GM23338 (cell line): ENCODE results near the gene PACS1. TPM values are rescaled to one million over a fixed set of nuclear protein-coding genes. Genes with fewer than 3 reads are reported as not detected.

ENCODE experiments used
- ATAC-seq: fragments of 200-7000 bp; cut with Tn5 transposase; 3 replicates; pipeline ENCODE4 v1.9.1; 2020
- DNase-seq: peaks from one replicate; pipeline ENCODE4 v3.0.0-alpha.2; 2015; ENCODE audit warnings: low spot score
- H2AFZ ChIP-seq: fragments of 200-600 bp; sonication (generic); 2 replicates; pipeline ENCODE4 v1.8.0; 2016; ENCODE audit warnings: antibody characterized with exemption, mild to moderate bottlenecking, moderate library complexity
- H3F3A ChIP-seq: fragments of 200-600 bp; sonication (generic); replicated peaks from 2 replicates; pipeline ENCODE4 v1.8.0; 2017; ENCODE audit warnings: antibody characterized with exemption, mixed run types, low read depth
- H3K27ac ChIP-seq: fragments of 200-600 bp; sonication (generic); 2 replicates; pipeline ENCODE4 v1.6.1; 2016; ENCODE audit warnings: low read depth
- H3K27me3 ChIP-seq: fragments of 200-600 bp; sonication (generic); 2 replicates; pipeline ENCODE4 v1.8.0; 2016; ENCODE audit warnings: mild to moderate bottlenecking, mixed run types, moderate library complexity; ENCODE audit not compliant: insufficient read depth
- H3K36me3 ChIP-seq: fragments of 200-600 bp; sonication (generic); 2 replicates; pipeline ENCODE4 v1.8.0; 2016; ENCODE audit warnings: mild to moderate bottlenecking; ENCODE audit not compliant: insufficient read depth
- H3K4me1 ChIP-seq: fragments of 200-600 bp; sonication (generic); 2 replicates; pipeline ENCODE4 v1.8.0; 2016; ENCODE audit warnings: mild to moderate bottlenecking, moderate library complexity; ENCODE audit not compliant: insufficient read depth
- H3K4me2 ChIP-seq: fragments of 200-600 bp; sonication (generic); 2 replicates; pipeline ENCODE4 v1.7.1; 2017; ENCODE audit warnings: mixed run types
- H3K4me3 ChIP-seq: fragments of 200-600 bp; sonication (generic); 2 replicates; pipeline ENCODE4 v1.6.1; 2016; ENCODE audit warnings: mixed run types
- H3K79me2 ChIP-seq: fragments of 200-600 bp; sonication (generic); replicated peaks from 2 replicates; pipeline ENCODE4 v1.8.0; 2017; ENCODE audit warnings: mild to moderate bottlenecking; ENCODE audit not compliant: insufficient read depth
- H3K9me2 ChIP-seq: fragments of 200-600 bp; sonication (generic); 2 replicates; pipeline ENCODE4 v1.8.0; 2017; ENCODE audit not compliant: insufficient read depth
- H4K20me1 ChIP-seq: fragments of 200-600 bp; sonication (generic); replicated peaks from 2 replicates; pipeline ENCODE4 v1.8.0; 2017; ENCODE audit warnings: mild to moderate bottlenecking; ENCODE audit not compliant: insufficient read depth
- H3K27ac Mint-ChIP-seq: 2 replicates; pipeline ENCODE4 v1.8.0; 2020; ENCODE audit warnings: inconsistent platforms, mild to moderate bottlenecking, moderate library complexity, mixed read lengths
- H3K27me3 Mint-ChIP-seq: 3 replicates; pipeline ENCODE4 v1.8.0; 2022; ENCODE audit warnings: low read depth, mild to moderate bottlenecking, moderate library complexity, mixed read lengths, inconsistent platforms; ENCODE audit not compliant: insufficient read depth, poor library complexity
- H3K36me3 Mint-ChIP-seq: 3 replicates; pipeline ENCODE4 v1.8.0; 2021; ENCODE audit warnings: low read depth, mild to moderate bottlenecking, inconsistent platforms, moderate library complexity, mixed read lengths
- H3K4me1 Mint-ChIP-seq: 3 replicates; pipeline ENCODE4 v1.8.0; 2020; ENCODE audit warnings: mild to moderate bottlenecking, inconsistent platforms, mixed read lengths
- H3K4me3 Mint-ChIP-seq: 3 replicates; pipeline ENCODE4 v1.8.0; 2021; ENCODE audit warnings: moderate library complexity, mild to moderate bottlenecking, inconsistent platforms, mixed read lengths
- H3K9me3 Mint-ChIP-seq: 3 replicates; pipeline ENCODE4 v1.8.0; 2020; ENCODE audit warnings: moderate library complexity, mild to moderate bottlenecking, inconsistent platforms, mixed read lengths
- CREB1 ChIP-seq: fragments of 250-450 bp; sonication (Bioruptor Pico); IDR thresholded peaks from 2 replicates; pipeline ENCODE4 v1.5.0; 2020; ENCODE audit warnings: low read depth, mild to moderate bottlenecking, moderate library complexity
- CTCF ChIP-seq, 2 experiments: fragments of 200-600 bp in 1 of 2; sonication (generic) in 1 of 2; conservative IDR thresholded peaks; 2 replicates each; pipeline versions ENCODE4 v1.5.1 to v1.6.1; 2016 to 2017; ENCODE audit warnings: antibody characterized with exemption in 2 of 2, low read depth in 2 of 2, mild to moderate bottlenecking in 2 of 2, moderate library complexity in 1 of 2
- ETS1 ChIP-seq: IDR thresholded peaks from 2 replicates; pipeline ENCODE4 v1.6.1; 2016; ENCODE audit warnings: antibody characterized with exemption
- EZH2 ChIP-seq: fragments of 200-600 bp; sonication (generic); IDR thresholded peaks from one replicate; pipeline ENCODE4 v1.8.0; 2017; ENCODE audit warnings: antibody characterized with exemption, mild to moderate bottlenecking, low read depth; ENCODE audit not compliant: unreplicated experiment
- EZH2phosphoT487 ChIP-seq: fragments of 200-600 bp; sonication (generic); IDR thresholded peaks from one replicate; pipeline ENCODE4 v1.8.1; 2018; ENCODE audit warnings: antibody characterized with exemption; ENCODE audit not compliant: unreplicated experiment
- JUNB ChIP-seq: IDR thresholded peaks from one replicate; pipeline ENCODE4 v1.6.1; 2016; ENCODE audit warnings: antibody characterized with exemption; ENCODE audit not compliant: unreplicated experiment
- NANOG ChIP-seq: IDR thresholded peaks from 2 replicates; pipeline ENCODE4 v1.6.1; 2016; ENCODE audit warnings: antibody characterized with exemption, borderline replicate concordance
- POLR2AphosphoS5 ChIP-seq: IDR thresholded peaks from 2 replicates; pipeline ENCODE4 v1.6.1; 2016; ENCODE audit warnings: antibody characterized with exemption, low read depth
- REST ChIP-seq: IDR thresholded peaks from one replicate; pipeline ENCODE4 v1.6.1; 2018; ENCODE audit warnings: antibody characterized with exemption; ENCODE audit not compliant: unreplicated experiment
- STAT1 ChIP-seq: IDR thresholded peaks from one replicate; pipeline ENCODE4 v1.6.1; 2016; ENCODE audit warnings: antibody characterized with exemption; ENCODE audit not compliant: unreplicated experiment
- ZNF114 ChIP-seq: fragments of 250-450 bp; sonication (Bioruptor Pico); IDR thresholded peaks from 2 replicates; pipeline ENCODE4 v1.5.0; 2020; ENCODE audit warnings: mild to moderate bottlenecking, moderate library complexity
- ZNF331 ChIP-seq: fragments of 250-450 bp; sonication (Bioruptor Pico); IDR thresholded peaks from 2 replicates; pipeline ENCODE4 v1.5.0; 2020; ENCODE audit warnings: low read depth, mild to moderate bottlenecking, moderate library complexity
- ZNF462 ChIP-seq: fragments of 250-450 bp; sonication (Bioruptor Pico); IDR thresholded peaks from 2 replicates; pipeline ENCODE4 v1.5.0; 2020; ENCODE audit warnings: mild to moderate bottlenecking, moderate library complexity
- polyA plus RNA-seq: library from polyadenylated mRNA; unstranded; fragments of >200 nt; fragmentation: Nextera tagmentation; extraction: Ambion mirVana; gene quantifications from 2 replicates; pipeline ENCODE4 v1.2.1, GENCODE V29; 2016
- total RNA-seq: library from RNA; depleted of rRNA; stranded (reverse); fragments of >200 nt; shearing (Covaris generic); gene quantifications from 2 replicates; pipeline ENCODE4 v1.2.3, GENCODE V29; 2014

The PACS1 gene
- total and polyA plus RNA-seq, 2 experiments from 2014 or later = 8.0 to 37.5 TPM

DNA sequence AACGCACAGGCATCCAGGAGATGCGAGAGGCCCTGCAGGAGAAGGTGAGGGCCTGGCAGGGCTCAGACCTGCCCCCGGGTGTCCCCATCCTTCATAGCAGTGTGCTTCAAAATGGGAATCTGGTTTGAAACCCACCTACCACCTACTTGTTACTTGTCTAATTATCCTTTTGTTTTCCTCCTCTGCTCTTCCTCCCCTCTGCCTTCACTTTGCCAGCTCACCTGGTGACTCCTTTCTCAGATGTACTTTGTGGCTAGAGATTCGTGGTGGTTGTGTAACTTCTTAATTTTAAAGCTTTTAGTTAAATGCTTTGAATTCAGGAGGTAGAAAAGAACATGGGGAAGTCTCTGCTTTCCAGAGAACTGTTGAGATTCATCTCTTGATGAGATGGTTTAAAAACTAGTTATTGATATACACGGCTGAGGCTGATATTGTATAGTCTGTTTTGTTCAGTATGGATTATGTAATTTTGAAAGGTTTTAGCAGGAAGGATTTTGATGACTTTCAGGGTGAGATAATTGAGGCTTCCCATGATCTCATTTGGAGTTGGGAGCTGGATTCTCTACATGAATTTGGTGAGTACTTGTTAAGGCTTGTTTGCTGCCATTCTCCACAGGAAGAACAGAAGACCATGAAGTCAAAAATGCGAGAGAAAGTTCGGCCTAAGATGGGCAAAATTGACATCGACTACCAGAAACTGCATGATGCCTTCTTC, 9.9 kb upstream of the PACS1 start:
- no peak overlapping the region for H3K4me3 Mint-ChIP-seq
- H3K27me3 Mint-ChIP-seq = peaks cover 2% of the 10 kb centered on the region
- Histone ChIP-seq H3K4me3 (no peak overlapping the region), H4K20me1 (peaks cover 27% of the 10 kb centered on the region), H3K4me2 (no peak overlapping the region), H3K79me2 (peaks cover 24% of the 10 kb centered on the region), H3K36me3 (peaks cover 90% of the 10 kb centered on the region), H3K27ac (no peak overlapping the region), H3K27me3 (no peaks in the 10 kb centered on the region), H3K9me2 (no peaks in the 10 kb centered on the region), H3F3A (peaks cover 13% of the 10 kb centered on the region; the same call in 1 of the 2 replicates), H2AFZ (no peak overlapping the region), H3K4me1 (no peaks in the 10 kb centered on the region)
- H3K27ac Mint-ChIP-seq = no peak overlapping the region
- peaks cover 98% of the 10 kb centered on the region for H3K36me3 Mint-ChIP-seq
- no peak for DNase-seq
- no peak for ATAC-seq
- H3K4me1 Mint-ChIP-seq = no peaks in the 10 kb centered on the region
- no peak for TF ChIP-seq POLR2AphosphoS5
- TF ChIP-seq REST = no peak
- no peak for TF ChIP-seq EZH2phosphoT487
- no peak for TF ChIP-seq JUNB
- TF ChIP-seq ZNF462 (CRISPR knock-in tag) = no peak
- no peak for TF ChIP-seq ETS1
- TF ChIP-seq STAT1 = no peak
- no peak for TF ChIP-seq CREB1 (CRISPR knock-in tag)
- TF ChIP-seq CTCF (conservative IDR thresholded peaks at IDR 0.05; ENCODE audit: low read depth in 2 of 2) = no peak
- no peak for TF ChIP-seq NANOG
- no peak for TF ChIP-seq ZNF331 (CRISPR knock-in tag)
- no peak for TF ChIP-seq ZNF114 (CRISPR knock-in tag)
- TF ChIP-seq EZH2 = no peak
- no peaks in the 10 kb centered on the region for H3K9me3 Mint-ChIP-seq
